C4-2B (cell line): ENCODE measurements around the gene BFSP1.

ENCODE experiments used
- ZFX ChIP-seq: fragments of 450-650 bp; IDR thresholded peaks from 2 replicates; pipeline ENCODE4 v1.6.1; 2017
- TF ChIP-seq, protein P1 (sequence below): fragments of 450-650 bp; conservative IDR thresholded peaks from 2 replicates; pipeline ENCODE4 v1.5.1; 2017; ENCODE audit warnings: mild to moderate bottlenecking

DNA sequence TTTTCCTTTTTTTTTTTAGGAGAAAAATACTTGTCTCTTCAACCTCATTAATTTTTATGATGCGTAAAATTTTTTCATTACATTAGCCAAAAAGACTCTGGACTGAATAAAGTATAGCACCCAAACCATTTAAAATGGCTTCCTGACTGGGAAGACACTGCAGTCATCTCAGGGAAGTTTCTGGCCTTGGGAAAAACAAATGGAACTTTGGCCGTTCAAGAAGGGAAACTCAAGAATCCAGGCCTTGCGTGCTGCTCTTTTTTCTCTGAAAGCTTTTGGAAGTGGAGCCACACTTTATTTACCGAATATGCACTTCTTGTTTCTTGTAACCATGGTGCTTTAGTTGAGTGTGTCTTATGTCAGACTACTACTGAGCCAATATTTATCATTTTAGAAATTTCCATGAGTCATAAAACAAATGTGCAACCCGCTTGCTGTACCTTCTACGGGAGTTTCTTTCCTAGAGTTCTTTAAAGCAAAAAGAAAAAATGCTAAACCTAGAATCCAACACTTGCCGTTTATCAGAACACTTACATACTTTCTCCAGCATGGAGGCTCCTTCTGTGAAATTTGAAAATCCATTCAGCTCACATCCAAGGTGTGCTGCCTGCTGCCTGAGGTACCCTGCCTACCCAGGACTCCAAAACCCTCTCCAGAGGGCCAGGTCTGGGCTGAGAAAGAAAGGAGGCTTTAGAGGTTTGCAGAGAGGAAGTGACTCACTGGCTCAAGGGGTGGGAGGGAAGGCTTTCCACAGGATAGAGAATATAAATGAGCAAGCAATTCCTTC is 27.2 kb upstream of the BFSP1 start:
- TF ChIP-seq, protein P1, sequence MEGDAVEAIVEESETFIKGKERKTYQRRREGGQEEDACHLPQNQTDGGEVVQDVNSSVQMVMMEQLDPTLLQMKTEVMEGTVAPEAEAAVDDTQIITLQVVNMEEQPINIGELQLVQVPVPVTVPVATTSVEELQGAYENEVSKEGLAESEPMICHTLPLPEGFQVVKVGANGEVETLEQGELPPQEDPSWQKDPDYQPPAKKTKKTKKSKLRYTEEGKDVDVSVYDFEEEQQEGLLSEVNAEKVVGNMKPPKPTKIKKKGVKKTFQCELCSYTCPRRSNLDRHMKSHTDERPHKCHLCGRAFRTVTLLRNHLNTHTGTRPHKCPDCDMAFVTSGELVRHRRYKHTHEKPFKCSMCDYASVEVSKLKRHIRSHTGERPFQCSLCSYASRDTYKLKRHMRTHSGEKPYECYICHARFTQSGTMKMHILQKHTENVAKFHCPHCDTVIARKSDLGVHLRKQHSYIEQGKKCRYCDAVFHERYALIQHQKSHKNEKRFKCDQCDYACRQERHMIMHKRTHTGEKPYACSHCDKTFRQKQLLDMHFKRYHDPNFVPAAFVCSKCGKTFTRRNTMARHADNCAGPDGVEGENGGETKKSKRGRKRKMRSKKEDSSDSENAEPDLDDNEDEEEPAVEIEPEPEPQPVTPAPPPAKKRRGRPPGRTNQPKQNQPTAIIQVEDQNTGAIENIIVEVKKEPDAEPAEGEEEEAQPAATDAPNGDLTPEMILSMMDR = no peak
- TF ChIP-seq ZFX = no peak
